ENCODE measurements around the gene FAM234A. TPM values are rescaled to one million over a fixed set of nuclear protein-coding genes. Genes with fewer than 3 reads are reported as not detected.

The FAM234A gene
- total RNA-seq, 1 donor from 2014 or later = 23.3 TPM

- H3K9me3 ChIP-seq = no peaks in the 10 kb centered on the region
- DNase-seq (ENCODE audit: extremely low spot score in 2 of 2) = no peak
- intact Hi-C loops (cut with DNase I) = no loop called here
- H3K27me3 ChIP-seq = no peaks in the 10 kb centered on the region
- no peak overlapping the region for H3K27ac ChIP-seq
- TF ChIP-seq POLR2AphosphoS5 (IDR thresholded peaks at IDR 0.05; ENCODE audit: insufficient read depth in 1 of 2, low read depth in 1 of 2) (no peak), CTCF (IDR thresholded peaks at IDR 0.05) (no peak), POLR2A (IDR thresholded peaks at IDR 0.05) (no peak)
- H3K36me3 ChIP-seq = no peaks in the 10 kb centered on the region
- no peak overlapping the region for H3K4me3 ChIP-seq
- H3K4me1 ChIP-seq = peaks cover 32% of the 10 kb centered on the region
These were observed 44.3 kb downstream of the FAM234A start for GRCh38 chr16:278863-279366.

GRCh38 chr16:279531-279930 is 44.9 kb downstream of the FAM234A start:
- Histone ChIP-seq H3K36me3 (no peaks in the 10 kb centered on the region), H3K27ac (no peak overlapping the region), H3K9me3 (no peaks in the 10 kb centered on the region), H3K4me3 (no peak overlapping the region), H3K27me3 (no peaks in the 10 kb centered on the region), H3K4me1 (peaks cover 31% of the 10 kb centered on the region)
- intact Hi-C loops (cut with DNase I) = no loop called here
- DNase-seq (ENCODE audit: extremely low spot score in 2 of 2) = no peak
- TF ChIP-seq CTCF (IDR thresholded peaks at IDR 0.05) (no peak), POLR2A (IDR thresholded peaks at IDR 0.05) (no peak), POLR2AphosphoS5 (IDR thresholded peaks at IDR 0.05; ENCODE audit: insufficient read depth in 1 of 2, low read depth in 1 of 2) (no peak)

- Histone ChIP-seq H3K4me3 (peak overlapping the region in 1 of 2 donors; percentile 28), H3K27me3 (no peaks in the 10 kb centered on the region), H3K9me3 (no peaks in the 10 kb centered on the region), H3K27ac (no peak overlapping the region), H3K4me1 (peaks cover 26% of the 10 kb centered on the region), H3K36me3 (no peaks in the 10 kb centered on the region)
- intact Hi-C loops (cut with DNase I) = no loop called here
- TF ChIP-seq POLR2AphosphoS5 (IDR thresholded peaks at IDR 0.05; ENCODE audit: insufficient read depth in 1 of 2, low read depth in 1 of 2) (no peak), POLR2A (IDR thresholded peaks at IDR 0.05) (no peak), CTCF (IDR thresholded peaks at IDR 0.05) (no peak)
- DNase-seq (ENCODE audit: extremely low spot score in 2 of 2) = no peak
These were observed 45.4 kb downstream of the FAM234A start for GRCh38 chr16:280005-280460.

DNA sequence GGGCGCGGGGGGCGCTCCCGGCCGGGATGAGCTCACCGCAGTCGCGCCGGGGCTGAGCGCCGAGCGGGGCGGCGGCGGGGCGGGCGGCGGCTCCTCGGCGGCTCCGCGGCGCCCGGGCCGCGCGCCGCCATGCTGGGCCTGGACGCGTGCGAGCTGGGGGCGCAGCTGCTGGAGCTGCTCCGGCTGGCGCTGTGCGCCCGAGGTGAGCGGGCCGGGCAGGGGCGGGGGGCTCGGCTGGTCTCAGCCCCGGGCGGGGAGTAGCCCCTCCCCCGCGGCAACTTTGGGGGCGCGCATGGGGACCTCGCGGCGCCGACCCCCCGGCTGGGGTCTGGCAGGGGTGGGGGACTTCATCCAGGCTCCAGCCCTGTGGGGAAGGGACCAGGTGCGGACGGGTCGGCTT is 45.9 kb downstream of the FAM234A start, which contains the start of gene ARHGDIG:
ARHGDIG (plus strand) TSS at position 40 of the 400 bp plus-strand sequence; CDS start at position 130, 90 bp downstream.
- no peak within 1 kb of the TSS for H3K27ac ChIP-seq
- intact Hi-C loops (cut with DNase I) = no loop called here
- H3K27me3 ChIP-seq = no peaks in the 10 kb centered on the region
- no peaks in the 10 kb centered on the region for H3K36me3 ChIP-seq
- H3K9me3 ChIP-seq = no peaks in the 10 kb centered on the region
- no peak for TF ChIP-seq CTCF (IDR thresholded peaks at IDR 0.05)
- no peak for TF ChIP-seq POLR2A (IDR thresholded peaks at IDR 0.05)
- TF ChIP-seq POLR2AphosphoS5 (IDR thresholded peaks at IDR 0.05; ENCODE audit: insufficient read depth in 1 of 2, low read depth in 1 of 2) = no peak
- H3K4me3 ChIP-seq = peak within 1 kb of the TSS; percentile 17 to 41
- DNase-seq (ENCODE audit: extremely low spot score in 2 of 2) = no peak
- H3K4me1 ChIP-seq = peaks cover 22% of the 10 kb centered on the region

DNA sequence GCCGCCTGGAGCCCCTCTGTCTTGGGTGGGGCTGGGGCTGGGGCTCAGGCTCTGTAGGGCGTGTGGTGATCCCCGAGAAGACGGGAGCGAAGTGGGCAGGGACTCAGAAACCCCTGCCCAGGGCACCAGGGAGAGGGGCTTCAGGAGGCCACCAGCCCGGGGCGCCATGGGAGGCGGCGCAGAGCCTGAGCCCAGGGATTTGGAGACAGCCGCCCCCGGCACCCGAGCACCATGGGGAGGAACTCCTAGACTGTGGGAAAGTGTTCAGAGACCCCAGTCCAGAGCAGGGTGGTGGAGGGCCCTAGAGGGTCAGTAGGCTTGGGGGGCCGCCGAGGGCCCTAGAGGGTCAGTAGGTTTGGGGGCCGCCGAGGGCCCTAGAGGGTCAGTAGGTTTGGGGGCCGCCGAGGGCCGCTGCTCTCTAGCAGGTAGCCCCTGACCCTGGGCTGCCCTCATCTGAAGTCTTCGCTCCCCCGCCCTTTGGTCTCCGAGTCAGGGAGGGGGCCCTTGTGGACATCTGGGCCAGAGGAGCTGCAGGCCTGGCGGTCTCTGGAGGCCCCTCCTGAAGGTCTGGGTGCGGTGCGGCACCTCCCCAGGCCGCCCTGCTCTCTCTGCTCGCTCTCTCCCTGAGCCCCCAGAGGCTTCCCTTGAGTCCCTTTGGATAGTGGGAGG is 46.5 kb downstream of the FAM234A start:
- intact Hi-C loops (cut with DNase I) = no loop called here
- DNase-seq (ENCODE audit: extremely low spot score in 2 of 2) = no peak
- Histone ChIP-seq H3K4me3 (peak overlapping the region; percentile 17 to 41), H3K4me1 (peaks cover 19% of the 10 kb centered on the region), H3K9me3 (no peaks in the 10 kb centered on the region), H3K36me3 (no peaks in the 10 kb centered on the region), H3K27ac (no peak overlapping the region), H3K27me3 (no peaks in the 10 kb centered on the region)
- no peak for TF ChIP-seq POLR2A (IDR thresholded peaks at IDR 0.05)
- no peak for TF ChIP-seq POLR2AphosphoS5 (IDR thresholded peaks at IDR 0.05; ENCODE audit: insufficient read depth in 1 of 2, low read depth in 1 of 2)
- TF ChIP-seq CTCF (IDR thresholded peaks at IDR 0.05) = no peak

Measured in vagina (tissue), 2 donors.